Measurements from ENCODE around the gene GRIK3.

The GRIK3 gene

DNA sequence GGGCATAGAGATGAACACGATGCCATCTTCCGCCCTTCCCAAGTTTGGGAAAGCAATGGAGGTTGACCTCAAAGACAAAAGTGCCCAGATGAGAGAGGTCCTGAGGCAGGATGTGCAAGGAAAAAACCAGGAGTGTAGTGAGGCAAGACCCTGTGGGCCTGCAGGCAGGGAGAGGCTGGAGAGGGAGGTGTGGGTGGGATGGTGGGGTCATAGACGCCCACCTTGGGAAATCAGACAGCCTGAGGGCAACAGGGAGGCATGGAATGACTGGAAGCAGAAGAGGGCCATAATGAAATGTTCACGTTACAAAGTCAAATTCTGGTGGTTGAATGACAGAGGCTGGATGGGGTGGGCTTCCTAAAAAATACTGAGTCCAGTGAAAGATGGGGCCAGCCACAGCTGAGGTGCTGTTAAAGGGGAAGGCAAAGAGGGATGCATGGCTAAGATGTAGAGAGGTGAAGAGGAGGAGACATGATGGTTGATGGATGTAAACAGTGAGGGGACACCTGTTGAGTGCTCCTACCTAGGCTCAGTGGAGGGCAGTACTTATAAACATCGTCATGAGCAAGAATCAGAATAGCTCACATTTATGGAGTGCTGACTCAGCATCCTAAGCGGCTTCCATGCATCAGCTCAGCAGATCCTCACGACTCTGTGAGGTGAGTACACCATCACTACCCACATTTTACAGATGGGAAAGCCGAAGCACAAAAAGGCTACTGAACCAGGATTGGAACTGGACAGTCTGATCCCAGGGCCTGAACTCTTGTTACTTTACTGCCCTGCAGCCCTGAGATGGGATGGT is 42.0 kb downstream of the GRIK3 start (continued):
- TF ChIP-seq, protein P1, sequence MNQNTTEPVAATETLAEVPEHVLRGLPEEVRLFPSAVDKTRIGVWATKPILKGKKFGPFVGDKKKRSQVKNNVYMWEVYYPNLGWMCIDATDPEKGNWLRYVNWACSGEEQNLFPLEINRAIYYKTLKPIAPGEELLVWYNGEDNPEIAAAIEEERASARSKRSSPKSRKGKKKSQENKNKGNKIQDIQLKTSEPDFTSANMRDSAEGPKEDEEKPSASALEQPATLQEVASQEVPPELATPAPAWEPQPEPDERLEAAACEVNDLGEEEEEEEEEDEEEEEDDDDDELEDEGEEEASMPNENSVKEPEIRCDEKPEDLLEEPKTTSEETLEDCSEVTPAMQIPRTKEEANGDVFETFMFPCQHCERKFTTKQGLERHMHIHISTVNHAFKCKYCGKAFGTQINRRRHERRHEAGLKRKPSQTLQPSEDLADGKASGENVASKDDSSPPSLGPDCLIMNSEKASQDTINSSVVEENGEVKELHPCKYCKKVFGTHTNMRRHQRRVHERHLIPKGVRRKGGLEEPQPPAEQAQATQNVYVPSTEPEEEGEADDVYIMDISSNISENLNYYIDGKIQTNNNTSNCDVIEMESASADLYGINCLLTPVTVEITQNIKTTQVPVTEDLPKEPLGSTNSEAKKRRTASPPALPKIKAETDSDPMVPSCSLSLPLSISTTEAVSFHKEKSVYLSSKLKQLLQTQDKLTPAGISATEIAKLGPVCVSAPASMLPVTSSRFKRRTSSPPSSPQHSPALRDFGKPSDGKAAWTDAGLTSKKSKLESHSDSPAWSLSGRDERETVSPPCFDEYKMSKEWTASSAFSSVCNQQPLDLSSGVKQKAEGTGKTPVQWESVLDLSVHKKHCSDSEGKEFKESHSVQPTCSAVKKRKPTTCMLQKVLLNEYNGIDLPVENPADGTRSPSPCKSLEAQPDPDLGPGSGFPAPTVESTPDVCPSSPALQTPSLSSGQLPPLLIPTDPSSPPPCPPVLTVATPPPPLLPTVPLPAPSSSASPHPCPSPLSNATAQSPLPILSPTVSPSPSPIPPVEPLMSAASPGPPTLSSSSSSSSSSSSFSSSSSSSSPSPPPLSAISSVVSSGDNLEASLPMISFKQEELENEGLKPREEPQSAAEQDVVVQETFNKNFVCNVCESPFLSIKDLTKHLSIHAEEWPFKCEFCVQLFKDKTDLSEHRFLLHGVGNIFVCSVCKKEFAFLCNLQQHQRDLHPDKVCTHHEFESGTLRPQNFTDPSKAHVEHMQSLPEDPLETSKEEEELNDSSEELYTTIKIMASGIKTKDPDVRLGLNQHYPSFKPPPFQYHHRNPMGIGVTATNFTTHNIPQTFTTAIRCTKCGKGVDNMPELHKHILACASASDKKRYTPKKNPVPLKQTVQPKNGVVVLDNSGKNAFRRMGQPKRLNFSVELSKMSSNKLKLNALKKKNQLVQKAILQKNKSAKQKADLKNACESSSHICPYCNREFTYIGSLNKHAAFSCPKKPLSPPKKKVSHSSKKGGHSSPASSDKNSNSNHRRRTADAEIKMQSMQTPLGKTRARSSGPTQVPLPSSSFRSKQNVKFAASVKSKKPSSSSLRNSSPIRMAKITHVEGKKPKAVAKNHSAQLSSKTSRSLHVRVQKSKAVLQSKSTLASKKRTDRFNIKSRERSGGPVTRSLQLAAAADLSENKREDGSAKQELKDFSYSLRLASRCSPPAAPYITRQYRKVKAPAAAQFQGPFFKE (tag by site-specific recombination; IDR thresholded peaks at IDR 0.05; ENCODE audit: borderline replicate concordance): no peak

DNA sequence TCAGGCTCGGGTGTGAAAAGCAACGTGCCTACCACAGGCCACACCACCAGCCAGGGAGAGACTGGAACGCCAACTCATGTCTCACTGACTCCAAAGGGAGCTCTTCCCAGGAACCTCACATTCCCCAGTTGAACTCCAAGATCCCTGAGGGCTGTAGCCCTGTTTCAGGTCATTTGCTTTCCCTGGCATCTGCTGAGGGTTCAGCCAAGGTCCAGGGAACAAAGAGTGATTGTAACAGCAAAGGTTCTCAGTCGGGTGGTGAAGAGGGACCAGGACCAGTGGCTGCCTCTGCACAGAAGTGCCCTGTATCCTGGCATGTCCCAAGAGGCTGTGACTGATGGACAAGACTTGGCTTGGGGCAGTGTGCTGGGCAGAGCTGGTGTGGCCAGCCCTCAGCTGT is 42.8 kb downstream of the GRIK3 start:
- Histone ChIP-seq H3K36me3 (ENCODE audit: control insufficient read depth in 2 of 2, insufficient read depth in 1 of 2, low read length in 2 of 2) (no peaks in the 10 kb centered on the region), H3K9me3 (ENCODE audit: control insufficient read depth, insufficient read depth, low read depth, low read length) (no peaks in the 10 kb centered on the region), H3K4me1 (ENCODE audit: control insufficient read depth, insufficient read depth, low read length) (no peaks in the 10 kb centered on the region), H3K4me3 (ENCODE audit: low read depth, low read length) (no peak overlapping the region), H3K27ac (ENCODE audit: extremely low read depth, low read depth, low read length) (no peak overlapping the region)
- TF ChIP-seq ZNF138 (tag by site-specific recombination; IDR thresholded peaks at IDR 0.05; ENCODE audit: borderline replicate concordance): no peak
- no peak for TF ChIP-seq ZNF391 (tag by site-specific recombination; IDR thresholded peaks at IDR 0.05; ENCODE audit: borderline replicate concordance, low read depth)
- TF ChIP-seq, protein P2, sequence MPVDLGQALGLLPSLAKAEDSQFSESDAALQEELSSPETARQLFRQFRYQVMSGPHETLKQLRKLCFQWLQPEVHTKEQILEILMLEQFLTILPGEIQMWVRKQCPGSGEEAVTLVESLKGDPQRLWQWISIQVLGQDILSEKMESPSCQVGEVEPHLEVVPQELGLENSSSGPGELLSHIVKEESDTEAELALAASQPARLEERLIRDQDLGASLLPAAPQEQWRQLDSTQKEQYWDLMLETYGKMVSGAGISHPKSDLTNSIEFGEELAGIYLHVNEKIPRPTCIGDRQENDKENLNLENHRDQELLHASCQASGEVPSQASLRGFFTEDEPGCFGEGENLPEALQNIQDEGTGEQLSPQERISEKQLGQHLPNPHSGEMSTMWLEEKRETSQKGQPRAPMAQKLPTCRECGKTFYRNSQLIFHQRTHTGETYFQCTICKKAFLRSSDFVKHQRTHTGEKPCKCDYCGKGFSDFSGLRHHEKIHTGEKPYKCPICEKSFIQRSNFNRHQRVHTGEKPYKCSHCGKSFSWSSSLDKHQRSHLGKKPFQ (tag by site-specific recombination; IDR thresholded peaks at IDR 0.05): no peak
- TF ChIP-seq ZNF670 (tag by site-specific recombination; IDR thresholded peaks at IDR 0.05; ENCODE audit: low read depth): no peak
- no peak for TF ChIP-seq ZNF654 (tag by site-specific recombination; IDR thresholded peaks at IDR 0.05; ENCODE audit: low read depth)
- no peak for TF ChIP-seq ZNF558 (tag by site-specific recombination; IDR thresholded peaks at IDR 0.05)
- TF ChIP-seq ZNF140 (tag by site-specific recombination; IDR thresholded peaks at IDR 0.05): no peak
- no peak for TF ChIP-seq YY1 (tag by site-specific recombination; IDR thresholded peaks at IDR 0.05)
- no peak for TF ChIP-seq ZBTB7A (tag by site-specific recombination; IDR thresholded peaks at IDR 0.05; ENCODE audit: low read depth)
- no peak for TF ChIP-seq GLIS1 (tag by site-specific recombination; IDR thresholded peaks at IDR 0.05)
- no peak for TF ChIP-seq ZNF404 (tag by site-specific recombination; IDR thresholded peaks at IDR 0.05)
- no peak for TF ChIP-seq YY2 (tag by site-specific recombination; IDR thresholded peaks at IDR 0.05)
- TF ChIP-seq, protein P3, sequence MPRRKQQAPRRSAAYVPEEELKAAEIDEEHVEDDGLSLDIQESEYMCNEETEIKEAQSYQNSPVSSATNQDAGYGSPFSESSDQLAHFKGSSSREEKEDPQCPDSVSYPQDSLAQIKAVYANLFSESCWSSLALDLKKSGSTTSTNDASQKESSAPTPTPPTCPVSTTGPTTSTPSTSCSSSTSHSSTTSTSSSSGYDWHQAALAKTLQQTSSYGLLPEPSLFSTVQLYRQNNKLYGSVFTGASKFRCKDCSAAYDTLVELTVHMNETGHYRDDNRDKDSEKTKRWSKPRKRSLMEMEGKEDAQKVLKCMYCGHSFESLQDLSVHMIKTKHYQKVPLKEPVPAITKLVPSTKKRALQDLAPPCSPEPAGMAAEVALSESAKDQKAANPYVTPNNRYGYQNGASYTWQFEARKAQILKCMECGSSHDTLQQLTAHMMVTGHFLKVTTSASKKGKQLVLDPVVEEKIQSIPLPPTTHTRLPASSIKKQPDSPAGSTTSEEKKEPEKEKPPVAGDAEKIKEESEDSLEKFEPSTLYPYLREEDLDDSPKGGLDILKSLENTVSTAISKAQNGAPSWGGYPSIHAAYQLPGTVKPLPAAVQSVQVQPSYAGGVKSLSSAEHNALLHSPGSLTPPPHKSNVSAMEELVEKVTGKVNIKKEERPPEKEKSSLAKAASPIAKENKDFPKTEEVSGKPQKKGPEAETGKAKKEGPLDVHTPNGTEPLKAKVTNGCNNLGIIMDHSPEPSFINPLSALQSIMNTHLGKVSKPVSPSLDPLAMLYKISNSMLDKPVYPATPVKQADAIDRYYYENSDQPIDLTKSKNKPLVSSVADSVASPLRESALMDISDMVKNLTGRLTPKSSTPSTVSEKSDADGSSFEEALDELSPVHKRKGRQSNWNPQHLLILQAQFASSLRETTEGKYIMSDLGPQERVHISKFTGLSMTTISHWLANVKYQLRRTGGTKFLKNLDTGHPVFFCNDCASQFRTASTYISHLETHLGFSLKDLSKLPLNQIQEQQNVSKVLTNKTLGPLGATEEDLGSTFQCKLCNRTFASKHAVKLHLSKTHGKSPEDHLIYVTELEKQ (tag by site-specific recombination; IDR thresholded peaks at IDR 0.05; ENCODE audit: borderline replicate concordance): no peak
- TF ChIP-seq ZNF549 (tag by site-specific recombination; IDR thresholded peaks at IDR 0.05): no peak
- TF ChIP-seq ZNF354C (tag by site-specific recombination; IDR thresholded peaks at IDR 0.05; ENCODE audit: borderline replicate concordance, low read depth): no peak
- TF ChIP-seq ZNF112 (tag by site-specific recombination; IDR thresholded peaks at IDR 0.05): no peak
- POLR2A ChIA-PET: no interaction called here
- CTCF ChIA-PET: no interaction called here
